Measurements from ENCODE around the gene LPAR5.

Gene LPAR5

DNA sequence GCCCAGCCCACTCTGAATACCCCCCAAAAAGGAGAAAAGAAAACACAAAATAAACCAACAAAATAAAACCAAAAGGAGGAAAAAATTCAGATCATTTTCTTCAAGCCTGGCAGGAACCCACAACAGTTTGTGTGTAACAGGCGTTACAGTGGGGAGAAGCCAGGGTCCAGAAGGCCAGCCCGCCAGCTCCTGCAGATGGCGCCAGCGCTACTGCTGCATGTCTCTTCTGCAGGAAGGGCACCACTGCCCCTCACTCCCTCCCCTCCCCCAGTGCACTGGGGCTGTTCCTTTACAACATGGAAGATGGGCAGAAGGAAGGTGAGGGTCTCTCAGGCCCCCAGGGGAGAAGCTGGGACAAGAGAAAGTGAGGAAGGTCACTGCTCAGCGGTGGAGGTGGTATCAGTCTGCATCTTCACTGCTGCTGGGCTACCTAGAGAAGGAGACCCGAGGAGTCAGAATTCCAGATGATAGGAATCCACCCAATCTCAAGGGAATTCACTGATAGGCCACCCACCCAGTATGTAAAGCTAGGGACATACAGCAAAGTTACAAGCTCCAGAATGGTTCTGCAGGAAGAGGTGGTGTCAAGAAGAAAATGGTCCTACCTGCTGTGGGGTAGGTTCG, 65.4 kb downstream of the LPAR5 start (continued):
- TF ChIP-seq SP2 (tag by site-specific recombination; IDR thresholded peaks at IDR 0.05) (no peak), ZBTB49 (tag by site-specific recombination; IDR thresholded peaks at IDR 0.05; ENCODE audit: low read depth) (no peak), TRIM28 (IDR thresholded peaks at IDR 0.05; ENCODE audit: borderline replicate concordance, low read length) (0 out of 2 replicates have a peak, but pooled peaks have one; percentile 19), ZNF776 (tag by site-specific recombination; IDR thresholded peaks at IDR 0.05; ENCODE audit: borderline replicate concordance) (no peak), SETDB1 (IDR thresholded peaks at IDR 0.05; ENCODE audit: insufficient read length, low read length) (no peak), ZNF501 (tag by site-specific recombination; IDR thresholded peaks at IDR 0.05) (no peak), PATZ1 (tag by site-specific recombination; IDR thresholded peaks at IDR 0.05) (peak; percentile 53; the same call in 1 of the 2 replicates), ZXDB (tag by site-specific recombination; IDR thresholded peaks at IDR 0.05) (no peak), ZSCAN23 (tag by site-specific recombination; IDR thresholded peaks at IDR 0.05) (no peak), ZNF2 (tag by site-specific recombination; IDR thresholded peaks at IDR 0.05) (0 out of 2 replicates have a peak, but pooled peaks have one; percentile 50), ZFP3 (tag by site-specific recombination; IDR thresholded peaks at IDR 0.05; ENCODE audit: low read depth) (no peak), GLI4 (tag by site-specific recombination; IDR thresholded peaks at IDR 0.05) (no peak), ZNF600 (tag by site-specific recombination; IDR thresholded peaks at IDR 0.05) (no peak), ZNF544 (tag by site-specific recombination; IDR thresholded peaks at IDR 0.05) (no peak), ZNF19 (tag by site-specific recombination; IDR thresholded peaks at IDR 0.05; ENCODE audit: low read depth) (no peak), KLF7 (tag by site-specific recombination; IDR thresholded peaks at IDR 0.05; ENCODE audit: borderline replicate concordance) (no peak), ZEB2 (tag by site-specific recombination; IDR thresholded peaks at IDR 0.05) (no peak), SCRT2 (tag by site-specific recombination; IDR thresholded peaks at IDR 0.05) (peak; percentile 89), ZNF112 (tag by site-specific recombination; IDR thresholded peaks at IDR 0.05) (no peak), CTCF (tag by site-specific recombination; IDR thresholded peaks at IDR 0.05) (peak; percentile 70), BCL11B (tag by site-specific recombination; IDR thresholded peaks at IDR 0.05; ENCODE audit: low read depth) (no peak), ZFP69B (tag by site-specific recombination; IDR thresholded peaks at IDR 0.05) (no peak)
- TF ChIP-seq, protein P1, sequence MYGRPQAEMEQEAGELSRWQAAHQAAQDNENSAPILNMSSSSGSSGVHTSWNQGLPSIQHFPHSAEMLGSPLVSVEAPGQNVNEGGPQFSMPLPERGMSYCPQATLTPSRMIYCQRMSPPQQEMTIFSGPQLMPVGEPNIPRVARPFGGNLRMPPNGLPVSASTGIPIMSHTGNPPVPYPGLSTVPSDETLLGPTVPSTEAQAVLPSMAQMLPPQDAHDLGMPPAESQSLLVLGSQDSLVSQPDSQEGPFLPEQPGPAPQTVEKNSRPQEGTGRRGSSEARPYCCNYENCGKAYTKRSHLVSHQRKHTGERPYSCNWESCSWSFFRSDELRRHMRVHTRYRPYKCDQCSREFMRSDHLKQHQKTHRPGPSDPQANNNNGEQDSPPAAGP (tag by site-specific recombination; IDR thresholded peaks at IDR 0.05): 0 out of 2 replicates have a peak, but pooled peaks have one; percentile 36
- TF ChIP-seq, protein P2, sequence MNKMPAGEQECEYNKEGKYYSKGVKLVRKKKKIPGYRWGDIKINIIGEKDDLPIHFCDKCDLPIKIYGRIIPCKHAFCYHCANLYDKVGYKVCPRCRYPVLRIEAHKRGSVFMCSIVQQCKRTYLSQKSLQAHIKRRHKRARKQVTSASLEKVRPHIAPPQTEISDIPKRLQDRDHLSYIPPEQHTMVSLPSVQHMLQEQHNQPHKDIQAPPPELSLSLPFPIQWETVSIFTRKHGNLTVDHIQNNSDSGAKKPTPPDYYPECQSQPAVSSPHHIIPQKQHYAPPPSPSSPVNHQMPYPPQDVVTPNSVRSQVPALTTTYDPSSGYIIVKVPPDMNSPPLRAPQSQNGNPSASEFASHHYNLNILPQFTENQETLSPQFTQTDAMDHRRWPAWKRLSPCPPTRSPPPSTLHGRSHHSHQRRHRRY (tag by site-specific recombination; IDR thresholded peaks at IDR 0.05): no peak
